PFSK-1 (cell line): ENCODE results near the gene ZBTB1.

Experiments
- FOXP2 ChIP-seq: optimal IDR thresholded peaks from 2 replicates; pipeline ENCODE3; 2011; ENCODE audit warnings: borderline replicate concordance, control low read depth, inconsistent platforms; ENCODE audit not compliant: insufficient read depth; ENCODE audit errors: extremely low read length, extremely low read depth
- POLR2AphosphoS5 ChIP-seq: IDR thresholded peaks from 2 replicates; pipeline ENCODE4 v1.6.1; 2012; ENCODE audit warnings: low read depth, mild to moderate bottlenecking, control low read depth, low read length, moderate library complexity
- REST ChIP-seq, 2 experiments: IDR thresholded peaks; 2 replicates each; pipeline versions ENCODE4 v1.6.1 to v1.8.0; 2011 to 2012; ENCODE audit warnings: low read depth in 2 of 2, low read length in 2 of 2, control low read depth in 1 of 2, inconsistent platforms in 1 of 2, mild to moderate bottlenecking in 1 of 2, moderate library complexity in 1 of 2; ENCODE audit not compliant: insufficient read depth in 1 of 2
- SIN3A ChIP-seq: IDR thresholded peaks from 2 replicates; pipeline ENCODE4 v1.6.1; 2012; ENCODE audit warnings: mild to moderate bottlenecking, low read length, moderate library complexity, borderline replicate concordance; ENCODE audit not compliant: insufficient read depth
- TAF1 ChIP-seq: IDR thresholded peaks from 2 replicates; pipeline ENCODE4 v1.6.1; 2012; ENCODE audit warnings: low read length, control low read depth, borderline replicate concordance; ENCODE audit not compliant: insufficient read depth

Gene ZBTB1

GRCh38 chr14:64507376-64508156 is 3.0 kb downstream of the ZBTB1 start:
- TF ChIP-seq FOXP2 (no peak), REST (IDR thresholded peaks at IDR 0.05; ENCODE audit: insufficient read depth in 1 of 2, low read depth in 2 of 2, low read length in 2 of 2) (no peak), SIN3A (no peak)

GRCh38 chr14:64508215-64508776 is 3.7 kb downstream of the ZBTB1 start:
- TF ChIP-seq TAF1: no peak
- no peak for TF ChIP-seq REST (IDR thresholded peaks at IDR 0.05; ENCODE audit: insufficient read depth in 1 of 2, low read depth in 2 of 2, low read length in 2 of 2)
- TF ChIP-seq POLR2AphosphoS5: no peak
- no peak for TF ChIP-seq SIN3A
- no peak for TF ChIP-seq FOXP2

- TF ChIP-seq POLR2AphosphoS5 (no peak), REST (IDR thresholded peaks at IDR 0.05; ENCODE audit: insufficient read depth in 1 of 2, low read depth in 2 of 2, low read length in 2 of 2) (no peak), FOXP2 (no peak), TAF1 (no peak), SIN3A (no peak)
Observed at GRCh38 chr14:64509036-64509435, 4.5 kb downstream of the ZBTB1 start.

- TF ChIP-seq FOXP2: no peak
- no peak for TF ChIP-seq TAF1
- no peak for TF ChIP-seq POLR2AphosphoS5
- TF ChIP-seq REST (IDR thresholded peaks at IDR 0.05; ENCODE audit: insufficient read depth in 1 of 2, low read depth in 2 of 2, low read length in 2 of 2): no peak
Observed at GRCh38 chr14:64510825-64511671, 6.5 kb downstream of the ZBTB1 start.
